Heart left ventricle (tissue), 13 donors: ENCODE measurements around the gene DHRS1.

Experiments used
- POLR2A ChIP-seq, 2 donors: fragments of 450-650 bp; IDR thresholded peaks; one replicate each; pipeline ENCODE4 v1.6.1; 2017; ENCODE audit warnings: antibody characterized with exemption in 2 of 2, mild to moderate bottlenecking in 2 of 2, moderate library complexity in 2 of 2
- TF ChIP-seq, protein P1 (sequence below), 12 donors: fragments of 200-600 bp; sonication (generic) in 4 of 12; IDR thresholded peaks; one replicate each; pipeline versions ENCODE4 v1.5.0 to v1.8.0; 2018 to 2022; ENCODE audit warnings: antibody characterized with exemption in 12 of 12, mild to moderate bottlenecking in 5 of 12
- donor health status: ischemic (EF 13 %, LVEDD 7.1; RV severe dilation, severe dysfunction).
- donor health status: DM: no; HTN: yes; CAD: no.
- donor health status: DM: no; HTN: no; CAD: no.
- donor health status: ischemic (EF 25% LVEDD 6.9; RV normal size, moderate dysfunction).
- donor health status: ischemic (EF 25% LVEDD 5.7; RV mildly dilated, moderate dysfunction).
- donor health status: ischemic (EF 35%, LVEDD 5.7; RV mildly dilated, moderate dysfunction).
- donor health status: nonischemic (EF 11% LVEDD 7.7; RV severe dilation, severe dysfunction).
- donor health status: DM: yes; HTN: yes; CAD: no.
- donor health status: PGD.
- donor health status: ischemic (EF 29% LVEDD 5.4; RV normal size, mild dysfunction).
- donor health status: nonischemic (EF 23%, LVEDD 6.1; RV moderate dilation, normal function).

GRCh38 chr14:24283796-24284460 is 15.7 kb downstream of the DHRS1 start:
- TF ChIP-seq, protein P1, sequence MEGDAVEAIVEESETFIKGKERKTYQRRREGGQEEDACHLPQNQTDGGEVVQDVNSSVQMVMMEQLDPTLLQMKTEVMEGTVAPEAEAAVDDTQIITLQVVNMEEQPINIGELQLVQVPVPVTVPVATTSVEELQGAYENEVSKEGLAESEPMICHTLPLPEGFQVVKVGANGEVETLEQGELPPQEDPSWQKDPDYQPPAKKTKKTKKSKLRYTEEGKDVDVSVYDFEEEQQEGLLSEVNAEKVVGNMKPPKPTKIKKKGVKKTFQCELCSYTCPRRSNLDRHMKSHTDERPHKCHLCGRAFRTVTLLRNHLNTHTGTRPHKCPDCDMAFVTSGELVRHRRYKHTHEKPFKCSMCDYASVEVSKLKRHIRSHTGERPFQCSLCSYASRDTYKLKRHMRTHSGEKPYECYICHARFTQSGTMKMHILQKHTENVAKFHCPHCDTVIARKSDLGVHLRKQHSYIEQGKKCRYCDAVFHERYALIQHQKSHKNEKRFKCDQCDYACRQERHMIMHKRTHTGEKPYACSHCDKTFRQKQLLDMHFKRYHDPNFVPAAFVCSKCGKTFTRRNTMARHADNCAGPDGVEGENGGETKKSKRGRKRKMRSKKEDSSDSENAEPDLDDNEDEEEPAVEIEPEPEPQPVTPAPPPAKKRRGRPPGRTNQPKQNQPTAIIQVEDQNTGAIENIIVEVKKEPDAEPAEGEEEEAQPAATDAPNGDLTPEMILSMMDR (IDR thresholded peaks at IDR 0.05): no peak
- TF ChIP-seq POLR2A (IDR thresholded peaks at IDR 0.05): no peak
